HUES6 (cell line): Measurements from ENCODE around the gene ZNF862.
A peak's percentile ranks its signal among the peaks of the same experiment; 100 is the strongest.

ENCODE experiments used
- H3K27ac ChIP-seq: 2 replicates; pipeline ENCODE4 v1.7.0; 2013; ENCODE audit warnings: low read depth, mild to moderate bottlenecking, low read length, inconsistent platforms
- H3K27me3 ChIP-seq: 2 replicates; pipeline ENCODE4 v1.6.1; 2013; ENCODE audit warnings: low read length; ENCODE audit not compliant: control insufficient read depth, insufficient read depth
- H3K36me3 ChIP-seq: 2 replicates; pipeline ENCODE4 v1.6.1; 2013; ENCODE audit warnings: low read length; ENCODE audit not compliant: control insufficient read depth, insufficient read depth
- H3K4me1 ChIP-seq: 2 replicates; pipeline ENCODE4 v1.6.1; 2013; ENCODE audit warnings: low read length; ENCODE audit not compliant: control insufficient read depth, insufficient read depth
- H3K4me3 ChIP-seq: 2 replicates; pipeline ENCODE4 v1.5.1; 2013; ENCODE audit warnings: low read depth, low read length
- H3K9ac ChIP-seq: one replicate; pipeline ENCODE4 v1.6.1; 2013; ENCODE audit warnings: mild to moderate bottlenecking, low read length
- H3K9me3 ChIP-seq: 2 replicates; pipeline ENCODE4 v1.6.1; 2013; ENCODE audit warnings: low read depth, low read length; ENCODE audit not compliant: control insufficient read depth, insufficient read depth

ZNF862 gene

GRCh38 chr7:149838224-149838991 is at the start of gene ZNF862:
ZNF862 (plus strand) TSS chr7:149838375; CDS start chr7:149838612, 237 bp downstream.
- Histone ChIP-seq H3K4me1 (peaks cover 10% of the 10 kb centered on the region; the same call in 1 of the 2 replicates), H3K4me3 (peak within 1 kb of the TSS; percentile 98), H3K27me3 (peaks cover 38% of the 10 kb centered on the region), H3K9ac (peak within 1 kb of the TSS; percentile 74), H3K36me3 (no peaks in the 10 kb centered on the region), H3K27ac (no peak within 1 kb of the TSS; the same call in 1 of the 2 replicates), H3K9me3 (no peaks in the 10 kb centered on the region)

- Histone ChIP-seq H3K9me3 (no peaks in the 10 kb centered on the region), H3K27ac (no peak overlapping the region), H3K36me3 (no peaks in the 10 kb centered on the region), H3K27me3 (peaks cover 80% of the 10 kb centered on the region), H3K4me1 (peaks cover 4% of the 10 kb centered on the region; the same call in 1 of the 2 replicates), H3K4me3 (no peak overlapping the region), H3K9ac (no peak overlapping the region)
Observed at GRCh38 chr7:149789101-149789500, 49.1 kb upstream of the ZNF862 start.

GRCh38 chr7:149790146-149790548 is 48.0 kb upstream of the ZNF862 start:
- H3K27me3 ChIP-seq, result peaks cover 83% of the 10 kb centered on the region
- peak overlapping the region; percentile 60 for H3K4me3 ChIP-seq
- H3K9me3 ChIP-seq, result no peaks in the 10 kb centered on the region
- no peaks in the 10 kb centered on the region for H3K36me3 ChIP-seq
- H3K9ac ChIP-seq, result peak overlapping the region; percentile 33
- H3K27ac ChIP-seq, result no peak overlapping the region
- peaks cover 4% of the 10 kb centered on the region; the same call in 1 of the 2 replicates for H3K4me1 ChIP-seq

- no peak overlapping the region for H3K27ac ChIP-seq
- H3K36me3 ChIP-seq, result no peaks in the 10 kb centered on the region
- no peaks in the 10 kb centered on the region for H3K9me3 ChIP-seq
- H3K4me3 ChIP-seq, result peak overlapping the region; percentile 60
- H3K9ac ChIP-seq, result no peak overlapping the region
- peaks cover 90% of the 10 kb centered on the region for H3K27me3 ChIP-seq
- peaks cover 4% of the 10 kb centered on the region; the same call in 1 of the 2 replicates for H3K4me1 ChIP-seq
Observed at GRCh38 chr7:149790754-149791360, 47.3 kb upstream of the ZNF862 start.

GRCh38 chr7:149791411-149792219 is 46.6 kb upstream of the ZNF862 start:
- no peak overlapping the region for H3K9ac ChIP-seq
- H3K4me3 ChIP-seq, result no peak overlapping the region
- H3K27me3 ChIP-seq, result peaks cover 90% of the 10 kb centered on the region
- H3K27ac ChIP-seq, result no peak overlapping the region
- H3K9me3 ChIP-seq, result no peaks in the 10 kb centered on the region
- H3K36me3 ChIP-seq, result no peaks in the 10 kb centered on the region
- H3K4me1 ChIP-seq, result peaks cover 4% of the 10 kb centered on the region; the same call in 1 of the 2 replicates

- Histone ChIP-seq H3K36me3 (no peaks in the 10 kb centered on the region), H3K4me3 (no peak overlapping the region)
Observed at GRCh38 chr7:149792220-149792595, 46.0 kb upstream of the ZNF862 start.

GRCh38 chr7:149793261-149793660 is 44.9 kb upstream of the ZNF862 start:
- H3K4me1 ChIP-seq, result no peaks in the 10 kb centered on the region; the same call in 1 of the 2 replicates
- no peak overlapping the region for H3K9ac ChIP-seq
- no peaks in the 10 kb centered on the region for H3K36me3 ChIP-seq
- H3K27me3 ChIP-seq, result peaks cover 73% of the 10 kb centered on the region
- H3K4me3 ChIP-seq, result no peak overlapping the region
- no peaks in the 10 kb centered on the region for H3K9me3 ChIP-seq
- H3K27ac ChIP-seq, result no peak overlapping the region

More at GRCh38 chr7:149792220-149792595, 46.0 kb upstream of the ZNF862 start:
- Histone ChIP-seq H3K27me3 (peaks cover 84% of the 10 kb centered on the region), H3K9me3 (no peaks in the 10 kb centered on the region), H3K4me1 (peaks cover 3% of the 10 kb centered on the region; the same call in 1 of the 2 replicates), H3K27ac (no peak overlapping the region), H3K9ac (no peak overlapping the region)

- Histone ChIP-seq H3K27ac (no peak overlapping the region), H3K27me3 (peaks cover 59% of the 10 kb centered on the region), H3K9me3 (no peaks in the 10 kb centered on the region), H3K9ac (no peak overlapping the region), H3K36me3 (no peaks in the 10 kb centered on the region), H3K4me3 (no peak overlapping the region), H3K4me1 (no peaks in the 10 kb centered on the region; the same call in 1 of the 2 replicates)
Observed at GRCh38 chr7:149794661-149795060, 43.5 kb upstream of the ZNF862 start.

- Histone ChIP-seq H3K9ac (no peak overlapping the region), H3K9me3 (no peaks in the 10 kb centered on the region), H3K27ac (no peak overlapping the region), H3K4me3 (no peak overlapping the region), H3K36me3 (no peaks in the 10 kb centered on the region), H3K4me1 (no peaks in the 10 kb centered on the region; the same call in 1 of the 2 replicates), H3K27me3 (peaks cover 55% of the 10 kb centered on the region)
Observed at GRCh38 chr7:149795126-149795525, 43.0 kb upstream of the ZNF862 start.

- no peak overlapping the region for H3K9ac ChIP-seq
- H3K27ac ChIP-seq, result no peak overlapping the region
- no peaks in the 10 kb centered on the region for H3K36me3 ChIP-seq
- no peaks in the 10 kb centered on the region for H3K9me3 ChIP-seq
- peaks cover 43% of the 10 kb centered on the region for H3K27me3 ChIP-seq
- no peaks in the 10 kb centered on the region; the same call in 1 of the 2 replicates for H3K4me1 ChIP-seq
- no peak overlapping the region for H3K4me3 ChIP-seq
Observed at GRCh38 chr7:149796287-149796860, 41.8 kb upstream of the ZNF862 start.
